Cerebellar nuclear complex (tissue), 1 donor: ENCODE results near the gene SF3A1.

ENCODE experiments used
- DNase-seq, 2 experiments: peaks; one replicate each; lab custom pipeline; 2025; lab: John Stamatoyannopoulos, UW

Gene SF3A1

GRCh38 chr22:30323246-30323645 lies 33.4 kb downstream of the SF3A1 start:
- DNase-seq: no peak

GRCh38 chr22:30321461-30321860 lies 35.2 kb downstream of the SF3A1 start:
- no peak for DNase-seq

- no peak for DNase-seq
These were observed 36.6 kb downstream of the SF3A1 start for GRCh38 chr22:30320021-30320556.

- DNase-seq: no peak
These were observed 37.8 kb downstream of the SF3A1 start for GRCh38 chr22:30318799-30319419.

DNA sequence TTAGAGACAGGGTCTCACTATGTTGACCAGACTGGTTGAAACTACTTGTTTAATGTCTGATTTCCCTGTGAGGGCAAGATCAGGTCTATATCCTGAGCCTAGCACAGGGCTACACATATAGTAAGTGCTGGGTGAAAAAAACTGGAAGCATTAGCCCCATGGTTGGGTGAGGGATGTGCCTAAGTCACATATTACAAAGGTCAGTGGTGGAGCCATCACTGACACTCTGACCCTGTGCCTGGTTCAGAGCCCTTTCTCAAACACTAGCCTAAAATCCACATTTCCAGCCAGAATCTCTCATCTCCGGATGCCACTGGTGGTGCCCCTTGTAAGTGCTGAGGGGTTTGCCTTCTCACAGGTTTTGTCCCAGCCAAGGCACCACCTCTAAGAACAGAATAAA lies 38.9 kb downstream of the SF3A1 start:
- DNase-seq: no peak

DNA sequence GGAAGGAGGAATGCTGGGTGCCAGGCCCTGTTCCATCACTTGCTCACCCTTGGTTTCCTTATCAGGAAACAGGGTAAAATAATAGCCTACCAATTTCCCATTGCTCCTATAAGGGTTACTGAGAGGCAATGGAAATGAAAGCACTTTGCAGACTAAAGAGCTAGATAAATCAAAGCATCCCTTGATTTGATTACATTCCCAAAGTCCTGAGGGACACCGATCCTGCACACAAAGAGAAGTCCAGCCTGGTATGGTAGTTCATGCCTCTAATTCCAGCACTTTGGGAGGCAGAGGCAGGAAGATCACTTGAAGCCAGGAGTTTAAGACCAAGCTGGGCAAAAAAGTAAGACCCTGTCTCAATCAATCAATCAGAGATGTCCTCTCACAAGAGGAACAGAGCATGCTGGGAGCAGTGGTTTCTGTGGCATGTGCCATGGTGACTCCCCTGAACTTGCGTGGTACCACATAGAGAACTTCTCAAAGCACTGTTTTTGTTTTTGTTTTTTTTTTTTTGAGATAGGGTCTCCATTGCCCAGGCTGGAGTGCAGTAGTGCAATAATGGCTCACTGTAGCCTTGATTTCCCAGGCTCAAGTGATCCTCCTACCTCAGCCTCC lies 40.6 kb downstream of the SF3A1 start:
- DNase-seq: no peak

GRCh38 chr22:30314915-30315314 lies 41.8 kb downstream of the SF3A1 start:
- no peak for DNase-seq

DNA sequence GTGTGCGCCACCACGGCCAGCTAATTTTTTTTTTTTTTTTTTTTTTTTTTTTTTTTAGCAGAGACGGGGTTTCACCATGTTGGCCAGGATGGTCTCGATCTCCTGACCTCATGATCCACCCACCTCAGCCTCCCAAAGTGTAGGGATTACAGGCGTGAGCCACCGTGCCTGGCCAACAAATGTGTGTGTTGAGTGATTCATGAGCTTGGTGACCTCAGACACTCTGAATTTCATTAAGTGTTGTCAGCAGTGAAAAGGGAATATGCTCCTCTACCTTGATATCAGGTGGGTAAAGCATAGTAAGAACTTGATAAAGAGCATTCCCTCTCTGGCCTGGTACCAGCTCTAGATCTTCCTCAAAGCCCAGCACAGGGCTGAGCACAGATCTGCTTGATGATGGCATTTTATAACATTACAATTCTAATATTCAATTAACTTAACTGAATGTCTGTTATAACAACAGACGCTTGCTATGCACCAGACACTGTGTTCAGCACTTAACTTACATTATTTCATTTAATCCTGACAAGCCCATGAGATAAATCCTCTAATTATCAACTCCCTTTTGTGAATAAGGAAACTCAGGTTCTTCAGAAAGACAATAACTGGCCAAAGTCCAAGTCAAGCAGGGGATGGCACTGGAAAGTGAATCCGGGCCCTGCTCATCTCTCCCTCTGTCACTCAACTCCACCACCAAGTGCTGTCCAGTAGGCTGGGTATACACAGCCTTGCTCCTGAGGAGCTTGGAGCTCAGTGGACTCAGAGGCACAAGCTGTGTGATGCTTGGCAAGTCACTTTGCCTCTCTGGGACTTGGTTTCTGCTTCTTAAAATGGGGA lies 42.9 kb downstream of the SF3A1 start:
- no peak for DNase-seq

GRCh38 chr22:30312053-30312452 lies 44.6 kb downstream of the SF3A1 start:
- DNase-seq: no peak

DNA sequence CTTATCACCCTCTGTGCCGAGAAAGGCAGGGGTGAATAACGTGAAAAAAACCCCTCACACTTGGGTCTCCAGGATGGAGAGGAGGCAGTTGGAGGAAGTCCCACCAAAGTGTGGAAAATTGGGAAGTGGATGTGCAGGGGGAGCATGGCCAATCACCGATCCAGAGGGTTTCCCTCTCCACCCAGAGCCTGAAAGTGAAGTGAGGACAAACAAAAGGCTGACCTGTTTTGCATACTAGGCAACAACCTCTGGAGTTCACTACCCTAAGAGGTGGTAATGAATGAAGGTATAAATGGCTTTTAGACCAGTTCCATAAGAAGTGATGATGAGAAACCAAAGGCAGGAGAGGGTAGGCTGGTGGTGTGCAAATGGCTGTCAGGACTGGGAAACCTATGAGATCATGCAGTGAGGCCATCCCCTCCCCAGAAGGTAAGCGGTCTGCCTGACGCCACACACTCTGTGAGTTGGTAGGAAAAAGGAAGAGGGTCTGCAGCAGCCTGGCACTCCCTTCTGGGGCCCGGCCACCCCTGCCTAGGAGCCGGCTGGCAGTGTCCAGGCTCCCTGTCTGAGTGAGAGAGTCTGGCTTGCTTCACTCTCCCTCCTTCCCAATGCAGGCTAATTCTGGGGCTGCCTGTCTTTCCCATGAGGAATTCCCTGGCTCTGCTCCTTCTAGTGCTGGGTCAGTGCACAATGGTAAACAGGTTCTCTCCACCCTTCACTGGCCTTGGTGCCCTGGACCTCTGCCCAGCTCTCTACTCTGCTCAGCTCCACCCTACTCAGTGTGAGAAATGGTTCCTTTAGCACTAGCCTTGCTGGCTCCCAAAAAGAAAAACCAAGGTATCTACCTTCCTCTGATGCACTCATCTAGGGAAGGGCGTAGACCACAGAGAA lies 45.6 kb downstream of the SF3A1 start:
- DNase-seq: no peak

GRCh38 chr22:30309951-30310741 lies 46.5 kb downstream of the SF3A1 start:
- no peak for DNase-seq

- no peak for DNase-seq
These were observed 48.0 kb downstream of the SF3A1 start for GRCh38 chr22:30308518-30309230.

DNA sequence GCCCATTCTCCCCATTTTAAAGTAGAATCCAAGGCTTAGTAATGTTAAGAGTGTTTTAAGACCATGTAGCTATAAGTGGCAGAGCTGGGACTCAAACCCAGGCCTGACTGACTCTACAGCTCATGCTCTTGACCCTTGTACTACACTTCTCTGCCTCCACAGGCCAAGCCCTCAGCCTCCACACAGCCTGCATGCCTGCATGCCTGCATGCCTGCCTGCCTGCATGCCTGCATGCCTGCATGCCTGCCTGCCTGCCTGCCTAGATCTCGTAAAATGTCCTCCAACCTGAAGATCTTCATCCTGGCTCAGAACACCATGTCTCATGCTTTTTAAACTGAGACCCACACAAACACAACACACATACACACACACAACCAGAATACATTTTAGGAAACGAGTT lies 48.6 kb downstream of the SF3A1 start:
- no peak for DNase-seq

DNA sequence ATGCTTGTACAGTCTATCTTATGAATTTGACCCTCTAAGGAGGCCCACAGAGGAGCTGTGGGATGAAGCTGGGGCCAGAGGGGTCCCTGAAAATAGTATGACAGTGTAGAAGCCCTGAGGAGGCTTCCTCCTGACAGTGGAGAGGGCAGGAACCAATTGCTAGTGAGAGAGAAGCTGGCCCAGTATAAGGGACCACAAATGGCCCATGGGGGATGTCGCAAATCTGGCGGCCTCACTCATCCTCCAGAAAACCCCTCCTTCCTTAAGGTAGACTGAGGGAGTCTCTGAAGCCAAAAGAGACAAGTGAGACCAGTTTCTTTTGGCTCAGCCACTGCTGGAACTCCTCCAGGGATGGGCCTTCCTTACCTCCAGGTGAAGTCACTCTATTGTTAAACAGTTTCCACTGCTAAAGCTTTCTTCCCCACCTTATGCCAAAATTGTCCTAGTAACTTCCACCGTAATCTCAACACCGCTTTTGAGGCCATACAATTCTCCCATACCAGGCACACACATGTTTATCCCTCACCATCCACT lies 49.6 kb downstream of the SF3A1 start:
- no peak for DNase-seq

- DNase-seq: no peak
These were observed 50.1 kb downstream of the SF3A1 start for GRCh38 chr22:30306627-30307011.

GRCh38 chr22:30305906-30306626 lies 50.6 kb downstream of the SF3A1 start:
- no peak for DNase-seq

DNA sequence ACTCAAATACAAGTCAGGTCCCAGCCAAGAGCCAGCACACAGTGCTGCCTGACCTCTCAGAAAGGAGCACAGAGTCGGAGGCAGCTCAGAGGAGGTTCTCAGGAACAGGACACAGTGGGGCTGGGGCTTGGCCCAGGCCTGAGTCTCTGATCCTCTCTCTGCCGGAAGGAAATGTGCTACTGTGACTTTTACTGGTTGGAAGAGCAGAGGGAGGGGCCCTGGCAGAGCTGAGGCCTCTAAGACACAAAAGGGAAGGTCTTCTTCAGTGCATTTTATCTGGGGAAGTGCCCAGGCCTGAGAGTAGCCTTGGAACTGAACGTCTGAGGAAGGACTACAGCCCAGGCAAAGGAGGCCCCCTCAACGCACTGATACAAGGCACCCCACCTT lies 51.2 kb downstream of the SF3A1 start:
- no peak for DNase-seq

GRCh38 chr22:30304495-30305244 lies 52.0 kb downstream of the SF3A1 start:
- no peak for DNase-seq

GRCh38 chr22:30302810-30303138 lies 53.9 kb downstream of the SF3A1 start:
- DNase-seq: no peak
